Keratinocyte (primary cell): ENCODE data around the gene ITGA7. TPM values are rescaled to one million over a fixed set of nuclear protein-coding genes. Genes with fewer than 3 reads are reported as not detected.

ENCODE experiments used
- DNase-seq: peaks from one replicate; pipeline ENCODE4 v3.0.0-alpha.2; 2011; ENCODE audit warnings: low read depth, missing footprints, low spot score
- FAIRE-seq: peaks from 2 replicates; lab custom pipeline; 2011; peaks lifted over from hg19 to GRCh38; lab: Jason Lieb, UNC
- H2AFZ ChIP-seq: 2 replicates; pipeline ENCODE4 v1.6.0; 2012; ENCODE audit warnings: low read length, control low read depth, inconsistent platforms; ENCODE audit not compliant: control insufficient read depth
- H3K27ac ChIP-seq: 2 replicates; pipeline ENCODE4 v1.5.1; 2011; ENCODE audit warnings: low read length; ENCODE audit not compliant: control insufficient read depth, insufficient read depth
- H3K27me3 ChIP-seq: 3 replicates; pipeline ENCODE4 v1.6.0; 2011; ENCODE audit warnings: low read length; ENCODE audit not compliant: control insufficient read depth, insufficient read depth; ENCODE audit errors: extremely low read depth
- H3K36me3 ChIP-seq, 2 experiments: 2 replicates in 1 of 2; 3 replicates in 1 of 2; pipeline ENCODE4 v1.5.1; 2011; ENCODE audit warnings: low read length in 2 of 2, mild to moderate bottlenecking in 1 of 2; ENCODE audit not compliant: control insufficient read depth in 2 of 2, insufficient read depth in 2 of 2; ENCODE audit errors: extremely low read depth in 1 of 2
- H3K4me1 ChIP-seq: 3 replicates; pipeline ENCODE4 v1.5.1; 2011; ENCODE audit warnings: low read length; ENCODE audit not compliant: control insufficient read depth, insufficient read depth; ENCODE audit errors: extremely low read depth
- H3K4me2 ChIP-seq: 3 replicates; pipeline ENCODE4 v1.6.0; 2011; ENCODE audit warnings: low read depth, low read length; ENCODE audit not compliant: control insufficient read depth, insufficient read depth; ENCODE audit errors: extremely low read depth
- H3K4me3 ChIP-seq, 3 experiments: fragments of 200-600 bp in 1 of 3; sonication (generic) in 1 of 3; 2 replicates in 2 of 3; 3 replicates in 1 of 3; pipeline ENCODE4 v1.5.1; 2011 to 2016; ENCODE audit warnings: low read length in 3 of 3, mild to moderate bottlenecking in 3 of 3, control low read depth in 2 of 3, inconsistent platforms in 1 of 3, low read depth in 1 of 3, mixed read lengths in 1 of 3, mixed run types in 1 of 3, moderate library complexity in 1 of 3; ENCODE audit not compliant: control insufficient read depth in 2 of 3, insufficient read depth in 2 of 3; ENCODE audit errors: extremely low read depth in 1 of 3
- H3K79me2 ChIP-seq: 2 replicates; pipeline ENCODE4 v1.6.0; 2012; ENCODE audit warnings: low read length; ENCODE audit not compliant: control insufficient read depth, insufficient read depth
- H3K9ac ChIP-seq: 3 replicates; pipeline ENCODE4 v1.6.0; 2011; ENCODE audit warnings: low read length; ENCODE audit not compliant: control insufficient read depth, insufficient read depth; ENCODE audit errors: extremely low read depth
- H3K9me1 ChIP-seq: 3 replicates; pipeline ENCODE4 v1.6.0; 2011; ENCODE audit warnings: low read length; ENCODE audit not compliant: control insufficient read depth, insufficient read depth; ENCODE audit errors: extremely low read depth
- H3K9me3 ChIP-seq: 2 replicates; pipeline ENCODE4 v1.5.1; 2012; ENCODE audit warnings: low read depth, low read length; ENCODE audit not compliant: control insufficient read depth
- H4K20me1 ChIP-seq: 3 replicates; pipeline ENCODE4 v1.6.0; 2011; ENCODE audit warnings: low read length; ENCODE audit not compliant: control insufficient read depth, insufficient read depth; ENCODE audit errors: extremely low read depth
- EZH2 ChIP-seq: IDR thresholded peaks from one replicate; pipeline ENCODE4 v1.6.1; 2012; ENCODE audit warnings: inconsistent platforms, mild to moderate bottlenecking, low read length, moderate library complexity
- dilution Hi-C: fragments of 300-500 bp; cut with MboI; formaldehyde crosslinking; loops from one replicate; pipeline ENCODE4 v1.7.0; 2020; ENCODE audit warnings: low sequenced_read_pairs; ENCODE audit not compliant: extremely low pct_ligation_motif_present
- polyA plus RNA-seq, 5 experiments: library from polyadenylated mRNA; depleted of rRNA in 3 of 5; stranded (reverse) in 3 of 5; stranded (forward) in 1 of 5; unstranded in 1 of 5; fragments of >200 nt; gene quantifications; 1 replicate in 1 of 5; 2 replicates in 3 of 5; 3 replicates in 1 of 5; pipeline versions ENCODE4 v1.2.1 to v1.2.3, GENCODE V29; 2011 to 2012; ENCODE audit warnings: missing spikeins in 2 of 5, low read depth in 1 of 5, low replicate concordance in 1 of 5
- TF ChIP-seq, protein P1 (sequence below), 3 experiments: IDR thresholded peaks in 1 of 3; conservative IDR thresholded peaks in 1 of 3; optimal IDR thresholded peaks in 1 of 3; 2 replicates in 2 of 3; 3 replicates in 1 of 3; pipeline versions ENCODE3 to v1.5.1; 2011; ENCODE audit warnings: low read length in 3 of 3, mild to moderate bottlenecking in 3 of 3, moderate library complexity in 2 of 3, control low read depth in 1 of 3, inconsistent platforms in 1 of 3; ENCODE audit not compliant: insufficient read depth in 2 of 3; ENCODE audit errors: extremely low read depth in 1 of 3

Gene ITGA7
- polyA plus RNA-seq, 1 donor (not counting 4 experiments of a cell fraction or from before 2014, with no cell fraction given) = 0.04 TPM

DNA sequence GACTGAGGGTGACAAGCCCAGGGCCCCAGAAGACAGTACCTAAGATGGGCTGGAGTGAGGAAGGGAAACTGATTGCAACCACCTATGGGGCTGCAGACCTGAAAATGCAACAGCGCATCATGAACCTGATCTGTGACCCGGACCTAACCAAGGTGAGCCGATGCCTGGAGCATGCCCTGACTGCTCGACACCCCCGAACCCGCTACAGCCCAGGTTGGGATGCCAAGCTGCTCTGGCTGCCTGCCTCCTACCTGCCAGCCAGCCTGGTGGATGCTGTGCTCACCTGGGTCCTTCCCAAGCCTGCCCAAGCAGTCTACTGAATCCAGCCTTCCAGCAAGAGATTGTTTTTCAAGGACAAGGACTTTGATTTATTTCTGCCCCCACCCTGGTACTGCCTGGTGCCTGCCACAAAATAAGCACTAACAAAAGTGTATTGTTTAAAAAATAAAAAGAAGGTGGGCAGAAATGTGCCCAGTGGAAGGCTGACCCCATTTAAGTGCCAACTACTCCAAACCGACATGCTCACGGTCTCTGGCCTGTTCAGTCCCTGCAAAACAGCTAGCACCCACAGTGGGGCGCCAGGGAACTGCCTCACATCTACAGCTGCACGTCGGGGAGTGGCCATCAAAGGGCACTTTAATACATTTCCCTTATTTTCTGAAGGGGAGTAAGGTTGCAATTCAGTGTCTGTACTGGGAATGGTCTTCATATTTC, 16.7 kb upstream of the ITGA7 start:
- DNase-seq = no peak
- dilution Hi-C loops = loop anchor here (5.0 kb wide), 1 partner anchor 37 kb away; no protein-coding TSS in a partner anchor
- Histone ChIP-seq H3K27me3 (no peaks in the 10 kb centered on the region), H3K4me3 (no peak overlapping the region), H4K20me1 (no peaks in the 10 kb centered on the region), H2AFZ (no peak overlapping the region), H3K4me1 (peaks cover 35% of the 10 kb centered on the region), H3K4me2 (no peak overlapping the region), H3K27ac (no peak overlapping the region), H3K9me3 (no peaks in the 10 kb centered on the region), H3K79me2 (peaks cover 19% of the 10 kb centered on the region), H3K36me3 (peaks cover 20 to 24% of the 10 kb centered on the region in 2 experiments), H3K9me1 (no peaks in the 10 kb centered on the region), H3K9ac (no peak overlapping the region)
- FAIRE-seq = no peak
- no peak for TF ChIP-seq EZH2
- TF ChIP-seq, protein P1, sequence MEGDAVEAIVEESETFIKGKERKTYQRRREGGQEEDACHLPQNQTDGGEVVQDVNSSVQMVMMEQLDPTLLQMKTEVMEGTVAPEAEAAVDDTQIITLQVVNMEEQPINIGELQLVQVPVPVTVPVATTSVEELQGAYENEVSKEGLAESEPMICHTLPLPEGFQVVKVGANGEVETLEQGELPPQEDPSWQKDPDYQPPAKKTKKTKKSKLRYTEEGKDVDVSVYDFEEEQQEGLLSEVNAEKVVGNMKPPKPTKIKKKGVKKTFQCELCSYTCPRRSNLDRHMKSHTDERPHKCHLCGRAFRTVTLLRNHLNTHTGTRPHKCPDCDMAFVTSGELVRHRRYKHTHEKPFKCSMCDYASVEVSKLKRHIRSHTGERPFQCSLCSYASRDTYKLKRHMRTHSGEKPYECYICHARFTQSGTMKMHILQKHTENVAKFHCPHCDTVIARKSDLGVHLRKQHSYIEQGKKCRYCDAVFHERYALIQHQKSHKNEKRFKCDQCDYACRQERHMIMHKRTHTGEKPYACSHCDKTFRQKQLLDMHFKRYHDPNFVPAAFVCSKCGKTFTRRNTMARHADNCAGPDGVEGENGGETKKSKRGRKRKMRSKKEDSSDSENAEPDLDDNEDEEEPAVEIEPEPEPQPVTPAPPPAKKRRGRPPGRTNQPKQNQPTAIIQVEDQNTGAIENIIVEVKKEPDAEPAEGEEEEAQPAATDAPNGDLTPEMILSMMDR (optimal IDR thresholded peaks at IDR 0.05 in 1 of 3, IDR thresholded peaks at IDR 0.05 in 1 of 3, conservative IDR thresholded peaks at IDR 0.05 in 1 of 3; ENCODE audit: extremely low read depth in 1 of 3, insufficient read depth in 2 of 3, low read length in 3 of 3) = peak; percentile 71 to 88 (median 84)

DNA sequence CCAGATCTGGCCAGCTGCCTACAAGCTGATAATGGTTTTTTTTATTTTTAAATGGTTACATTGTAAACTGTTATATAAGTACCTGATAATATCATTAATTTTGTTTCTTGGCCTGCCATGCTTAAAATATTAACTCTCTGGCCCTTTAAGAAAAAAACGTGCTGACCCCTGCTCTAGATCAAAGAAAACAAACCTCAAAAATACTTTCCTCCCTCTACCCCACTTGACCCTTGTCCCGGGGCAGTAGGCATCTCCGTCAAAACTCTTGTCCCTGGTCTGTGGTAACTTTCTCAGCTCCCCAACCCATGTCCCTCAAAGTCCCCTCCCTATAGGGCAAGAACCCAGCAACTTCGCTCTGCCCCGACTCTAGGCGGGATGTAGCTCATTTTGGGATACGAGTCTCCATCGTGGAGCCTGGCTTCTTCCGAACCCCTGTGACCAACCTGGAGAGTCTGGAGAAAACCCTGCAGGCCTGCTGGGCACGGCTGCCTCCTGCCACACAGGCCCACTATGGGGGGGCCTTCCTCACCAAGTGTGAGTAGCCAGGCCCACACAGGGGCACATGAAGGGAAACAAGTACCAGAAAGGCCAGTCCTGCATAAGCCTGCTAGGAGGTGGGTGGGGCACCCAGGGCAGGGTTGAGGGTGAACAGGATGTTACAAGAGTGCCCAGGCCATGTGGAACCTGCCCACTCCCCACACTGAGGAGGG, 16.0 kb upstream of the ITGA7 start:
- H3K79me2 ChIP-seq = peaks cover 19% of the 10 kb centered on the region
- H3K4me3 ChIP-seq = no peak overlapping the region
- dilution Hi-C loops = loop anchor here (5.0 kb wide), 1 partner anchor 36 kb away; no protein-coding TSS in a partner anchor
- peaks cover 33% of the 10 kb centered on the region for H3K4me1 ChIP-seq
- no peaks in the 10 kb centered on the region for H3K9me3 ChIP-seq
- H3K4me2 ChIP-seq = no peak overlapping the region
- H4K20me1 ChIP-seq = no peaks in the 10 kb centered on the region
- H3K9me1 ChIP-seq = no peaks in the 10 kb centered on the region
- no peak overlapping the region for H3K27ac ChIP-seq
- TF ChIP-seq, protein P1 (optimal IDR thresholded peaks at IDR 0.05 in 1 of 3, IDR thresholded peaks at IDR 0.05 in 1 of 3, conservative IDR thresholded peaks at IDR 0.05 in 1 of 3; ENCODE audit: extremely low read depth in 1 of 3, insufficient read depth in 2 of 3, low read length in 3 of 3) = no peak
- no peak for TF ChIP-seq EZH2
- H3K27me3 ChIP-seq = no peaks in the 10 kb centered on the region
- H3K36me3 ChIP-seq = peaks cover 20 to 24% of the 10 kb centered on the region in 2 experiments
- no peak for DNase-seq
- no peak overlapping the region for H2AFZ ChIP-seq
- H3K9ac ChIP-seq = no peak overlapping the region
- FAIRE-seq = no peak
